Astrocyte (in vitro differentiated cells and primary cell): ENCODE measurements around the gene FBXL19.

Experiments used
- EZH2 ChIP-seq: IDR thresholded peaks from 2 replicates; pipeline ENCODE4 v1.6.1; 2012; ENCODE audit warnings: mild to moderate bottlenecking, low read length, inconsistent platforms; ENCODE audit not compliant: insufficient read depth
- TF ChIP-seq, protein P1 (sequence below): IDR thresholded peaks from 2 replicates; pipeline ENCODE4 v1.5.1; 2011; ENCODE audit warnings: low read depth, mild to moderate bottlenecking, inconsistent platforms, low read length, moderate library complexity; ENCODE audit not compliant: insufficient read depth

GRCh38 chr16:30980023-30980371 is 56.6 kb downstream of the FBXL19 start:
- TF ChIP-seq, protein P1, sequence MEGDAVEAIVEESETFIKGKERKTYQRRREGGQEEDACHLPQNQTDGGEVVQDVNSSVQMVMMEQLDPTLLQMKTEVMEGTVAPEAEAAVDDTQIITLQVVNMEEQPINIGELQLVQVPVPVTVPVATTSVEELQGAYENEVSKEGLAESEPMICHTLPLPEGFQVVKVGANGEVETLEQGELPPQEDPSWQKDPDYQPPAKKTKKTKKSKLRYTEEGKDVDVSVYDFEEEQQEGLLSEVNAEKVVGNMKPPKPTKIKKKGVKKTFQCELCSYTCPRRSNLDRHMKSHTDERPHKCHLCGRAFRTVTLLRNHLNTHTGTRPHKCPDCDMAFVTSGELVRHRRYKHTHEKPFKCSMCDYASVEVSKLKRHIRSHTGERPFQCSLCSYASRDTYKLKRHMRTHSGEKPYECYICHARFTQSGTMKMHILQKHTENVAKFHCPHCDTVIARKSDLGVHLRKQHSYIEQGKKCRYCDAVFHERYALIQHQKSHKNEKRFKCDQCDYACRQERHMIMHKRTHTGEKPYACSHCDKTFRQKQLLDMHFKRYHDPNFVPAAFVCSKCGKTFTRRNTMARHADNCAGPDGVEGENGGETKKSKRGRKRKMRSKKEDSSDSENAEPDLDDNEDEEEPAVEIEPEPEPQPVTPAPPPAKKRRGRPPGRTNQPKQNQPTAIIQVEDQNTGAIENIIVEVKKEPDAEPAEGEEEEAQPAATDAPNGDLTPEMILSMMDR, result no peak
- TF ChIP-seq EZH2, result no peak
